H1 (cell line): ENCODE data around the gene IL2. TPM values are rescaled to one million over a fixed set of nuclear protein-coding genes. Genes with fewer than 3 reads are reported as not detected.

Source experiments
- CTCF ChIA-PET: fragments of 300-600 bp; sonication (Branson Sonifier 250); formaldehyde crosslinking; loops from one replicate; lab custom pipeline; 2021; ENCODE audit not compliant: partially characterized antibody; lab: Charles Lee
- POLR2A ChIA-PET: fragments of 300-600 bp; sonication (Branson Sonifier 250); formaldehyde crosslinking; loops from one replicate; lab custom pipeline; 2021; ENCODE audit warnings: inconsistent platforms; ENCODE audit not compliant: partially characterized antibody; lab: Charles Lee
- DNase-seq, 2 experiments: peaks; one replicate each; pipeline versions ENCODE4 v3.0.0 to v3.0.0-alpha.2; 2010 to 2022; ENCODE audit warnings: low spot score in 2 of 2, low read depth in 1 of 2, mixed read lengths in 1 of 2
- FAIRE-seq: peaks from 2 replicates; lab custom pipeline; 2011; peaks lifted over from hg19 to GRCh38; lab: Jason Lieb, UNC
- H2AFZ ChIP-seq: 2 replicates; pipeline ENCODE4 v1.8.1; 2012; ENCODE audit warnings: low read length, inconsistent platforms
- H2AK5ac ChIP-seq: 2 replicates; pipeline ENCODE4 v1.6.1; 2013; ENCODE audit warnings: low read depth, low read length
- H2BK120ac ChIP-seq: replicated peaks from 2 replicates; pipeline ENCODE3; 2013; ENCODE audit warnings: low read depth, low read length, inconsistent platforms
- H2BK12ac ChIP-seq: 2 replicates; pipeline ENCODE4 v1.6.1; 2013; ENCODE audit warnings: low read depth, low read length
- H2BK15ac ChIP-seq: 2 replicates; pipeline ENCODE4 v1.6.1; 2013; ENCODE audit warnings: low read length
- H2BK20ac ChIP-seq: 2 replicates; pipeline ENCODE4 v1.6.1; 2013; ENCODE audit warnings: low read length
- H2BK5ac ChIP-seq: 2 replicates; pipeline ENCODE4 v1.6.1; 2013; ENCODE audit warnings: low read depth, low read length
- H3K14ac ChIP-seq: 2 replicates; pipeline ENCODE4 v1.6.1; 2013; ENCODE audit warnings: inconsistent platforms; ENCODE audit not compliant: insufficient read length
- H3K18ac ChIP-seq: 2 replicates; pipeline ENCODE4 v1.6.1; 2013; ENCODE audit warnings: low read length; ENCODE audit errors: extremely low read depth
- H3K23ac ChIP-seq: 2 replicates; pipeline ENCODE4 v1.6.1; 2013; ENCODE audit warnings: inconsistent platforms; ENCODE audit not compliant: insufficient read length
- H3K23me2 ChIP-seq: 2 replicates; pipeline ENCODE4 v1.6.1; 2013; ENCODE audit warnings: low read depth, low read length
- H3K27ac ChIP-seq: 2 replicates; pipeline ENCODE4 v1.6.1; 2011; ENCODE audit warnings: low read depth, low read length, inconsistent platforms
- H3K27me3 ChIP-seq, 4 experiments: replicated peaks in 1 of 4; 1 replicate in 1 of 4; 2 replicates in 3 of 4; pipeline versions ENCODE4 v1.6.1 to v1.8.1; 2011 to 2013; ENCODE audit warnings: low read length in 3 of 4, mild to moderate bottlenecking in 3 of 4, inconsistent platforms in 2 of 4, mixed read lengths in 2 of 4, moderate library complexity in 1 of 4; ENCODE audit not compliant: control insufficient read depth in 3 of 4, insufficient read depth in 3 of 4; ENCODE audit errors: extremely low read depth in 1 of 4
- H3K36me3 ChIP-seq, 4 experiments: 2 replicates each; pipeline versions ENCODE4 v1.6.1 to v1.8.1; 2011 to 2013; ENCODE audit warnings: mild to moderate bottlenecking in 4 of 4, low read length in 3 of 4, moderate library complexity in 2 of 4, control low read depth in 1 of 4, inconsistent platforms in 1 of 4; ENCODE audit not compliant: insufficient read depth in 4 of 4, control insufficient read depth in 2 of 4
- H3K4ac ChIP-seq: replicated peaks from 2 replicates; pipeline ENCODE3; 2013; ENCODE audit warnings: low read length, low read depth, mixed read lengths, inconsistent platforms; ENCODE audit not compliant: insufficient read length
- H3K4me1 ChIP-seq, 4 experiments: replicated peaks in 1 of 4; 1 replicate in 1 of 4; 2 replicates in 3 of 4; pipeline versions ENCODE4 v1.6.1 to v1.8.1; 2011 to 2013; ENCODE audit warnings: low read length in 3 of 4, inconsistent platforms in 2 of 4, mixed read lengths in 1 of 4; ENCODE audit not compliant: insufficient read depth in 4 of 4, control insufficient read depth in 3 of 4
- H3K4me2 ChIP-seq, 2 experiments: 2 replicates each; pipeline versions ENCODE4 v1.6.1 to v1.8.1; 2011 to 2013; ENCODE audit warnings: low read depth in 2 of 2, low read length in 2 of 2, control low read depth in 1 of 2, inconsistent platforms in 1 of 2, mild to moderate bottlenecking in 1 of 2; ENCODE audit not compliant: insufficient read depth in 1 of 2
- H3K4me3 ChIP-seq, 4 experiments: fragments of 200-600, 300-600 bp in 1 of 4; sonication (generic), shearing (Covaris generic), sonication (Bioruptor Twin) in 1 of 4; 2 replicates each; pipeline versions ENCODE4 v1.5.1 to v1.8.1; 2011 to 2016; ENCODE audit warnings: low read length in 4 of 4, low read depth in 3 of 4, control low read depth in 2 of 4, inconsistent platforms in 2 of 4, mild to moderate bottlenecking in 2 of 4, mixed read lengths in 1 of 4, moderate library complexity in 1 of 4; ENCODE audit not compliant: insufficient read depth in 2 of 4; ENCODE audit errors: extremely low read depth in 1 of 4
- H3K56ac ChIP-seq: replicated peaks from 2 replicates; pipeline ENCODE3; 2013; ENCODE audit warnings: low read depth, mild to moderate bottlenecking, mixed read lengths, low read length, inconsistent platforms; ENCODE audit not compliant: insufficient read length
- H3K79me1 ChIP-seq: 2 replicates; pipeline ENCODE4 v1.6.1; 2013; ENCODE audit warnings: low read depth, low read length, control low read depth
- H3K79me2 ChIP-seq, 2 experiments: 2 replicates each; pipeline versions ENCODE4 v1.6.1 to v1.8.1; 2012 to 2013; ENCODE audit warnings: low read length in 2 of 2, mild to moderate bottlenecking in 2 of 2, inconsistent platforms in 1 of 2; ENCODE audit not compliant: insufficient read depth in 2 of 2, control insufficient read depth in 1 of 2
- H3K9ac ChIP-seq, 4 experiments: replicated peaks in 1 of 4; 1 replicate in 1 of 4; 2 replicates in 3 of 4; pipeline versions ENCODE4 v1.6.1 to v1.8.1; 2011 to 2013; ENCODE audit warnings: low read depth in 3 of 4, low read length in 3 of 4, control low read depth in 2 of 4, mild to moderate bottlenecking in 2 of 4, moderate library complexity in 2 of 4, inconsistent platforms in 1 of 4; ENCODE audit errors: extremely low read depth in 1 of 4
- H3K9me3 ChIP-seq, 2 experiments: 2 replicates each; pipeline versions ENCODE4 v1.6.1 to v1.8.1; 2012 to 2013; ENCODE audit warnings: mild to moderate bottlenecking in 2 of 2, moderate library complexity in 2 of 2, control low read depth in 1 of 2, inconsistent platforms in 1 of 2, low read depth in 1 of 2, low read length in 1 of 2, mixed read lengths in 1 of 2; ENCODE audit not compliant: insufficient read depth in 2 of 2
- H4K20me1 ChIP-seq, 2 experiments: replicated peaks in 1 of 2; 2 replicates each; pipeline versions ENCODE3 to v1.8.1; 2011 to 2013; ENCODE audit warnings: inconsistent platforms in 2 of 2, low read length in 2 of 2, mild to moderate bottlenecking in 1 of 2; ENCODE audit not compliant: insufficient read depth in 2 of 2, control insufficient read depth in 1 of 2
- H4K5ac ChIP-seq: 2 replicates; pipeline ENCODE4 v1.6.1; 2013; ENCODE audit warnings: low read length, low read depth, mixed read lengths, inconsistent platforms; ENCODE audit not compliant: insufficient read length
- H4K8ac ChIP-seq: 2 replicates; pipeline ENCODE4 v1.8.0; 2013; ENCODE audit warnings: mild to moderate bottlenecking, moderate library complexity, low read length, inconsistent platforms; ENCODE audit not compliant: insufficient read depth; ENCODE audit errors: extremely low read depth
- H4K91ac ChIP-seq: replicated peaks from 2 replicates; pipeline ENCODE3; 2013; ENCODE audit warnings: low read length, mixed read lengths, inconsistent platforms; ENCODE audit not compliant: insufficient read length
- ATF2 ChIP-seq: IDR thresholded peaks from 2 replicates; pipeline ENCODE4 v1.6.1; 2012; ENCODE audit warnings: low read length, inconsistent platforms
- CBX8 ChIP-seq: fragments of 300-800, 300-1000 bp; sonication (generic); IDR thresholded peaks from 2 replicates; pipeline ENCODE4 v1.7.1; 2016; ENCODE audit warnings: low read depth, low read length, borderline replicate concordance
- HDAC2 ChIP-seq, 2 experiments: fragments of 300-600 bp in 1 of 2; sonication (generic) in 1 of 2; IDR thresholded peaks; 2 replicates each; pipeline ENCODE4 v1.6.1; 2011 to 2012; ENCODE audit warnings: low read depth in 2 of 2, low read length in 2 of 2, mild to moderate bottlenecking in 2 of 2, moderate library complexity in 2 of 2, borderline replicate concordance in 1 of 2, inconsistent platforms in 1 of 2
- PHF8 ChIP-seq: fragments of 200-600 bp; sonication (generic); conservative IDR thresholded peaks from 2 replicates; pipeline ENCODE4 v1.7.1; 2012; ENCODE audit warnings: low read depth, mild to moderate bottlenecking, inconsistent platforms, low read length, moderate library complexity
- POLR2AphosphoS5 ChIP-seq: IDR thresholded peaks from 2 replicates; pipeline ENCODE4 v1.6.1; 2011; ENCODE audit warnings: low read depth, low read length
- RFX5 ChIP-seq: IDR thresholded peaks from 2 replicates; pipeline ENCODE4 v1.6.1; 2011; ENCODE audit warnings: low read depth, low read length, improper control_type of control experiment, borderline replicate concordance
- RNF2 ChIP-seq: fragments of 200-900, 300-1000 bp; sonication (generic); IDR thresholded peaks from 2 replicates; pipeline ENCODE4 v1.7.1; 2016; ENCODE audit warnings: borderline replicate concordance, low read depth, mild to moderate bottlenecking, antibody characterized with exemption, low read length; ENCODE audit not compliant: poor library complexity, severe bottlenecking; ENCODE audit errors: missing control alignments
- SIRT6 ChIP-seq: IDR thresholded peaks from one replicate; pipeline ENCODE4 v1.7.1; 2012; ENCODE audit warnings: low read length, inconsistent platforms
- SP1 ChIP-seq: IDR thresholded peaks from 2 replicates; pipeline ENCODE4 v1.6.1; 2011; ENCODE audit warnings: low read depth, low read length
- TAF1 ChIP-seq: IDR thresholded peaks from 2 replicates; pipeline ENCODE4 v1.6.1; 2011; ENCODE audit warnings: mild to moderate bottlenecking, low read depth, low read length
- YY1 ChIP-seq: IDR thresholded peaks from 2 replicates; pipeline ENCODE4 v1.6.1; 2011; ENCODE audit warnings: low read depth, mild to moderate bottlenecking, low read length
- WGBS, 2 experiments: shearing (Covaris generic) in 1 of 2; methylation state at CpG; one replicate each; pipeline versions ENCODE4 v1.1.6 to v1.1.7; 2013 to 2015; ENCODE audit warnings: low lambda C conversion rate in 2 of 2, mixed read lengths in 2 of 2, inconsistent platforms in 1 of 2, low coverage in 1 of 2, missing lambda C conversion rate in 1 of 2; ENCODE audit not compliant: insufficient replicate concordance in 2 of 2, insufficient coverage in 1 of 2, insufficient read length in 1 of 2; ENCODE audit errors: extremely low coverage in 1 of 2, missing lambda C conversion rate in 1 of 2; 5-methylcytosine and 5-hydroxymethylcytosine counted together
- polyA plus RNA-seq, 7 experiments: library from polyadenylated mRNA; depleted of rRNA in 3 of 7; stranded (reverse) in 5 of 7; unstranded in 2 of 7; fragments of >200 nt in 5 of 7; fragments of 200-250 nt in 2 of 7; gene quantifications; 1 replicate in 5 of 7; 2 replicates in 1 of 7; 4 replicates in 1 of 7; pipeline versions ENCODE4 v1.2.1 to v1.2.3, GENCODE V29; 2011 to 2013; ENCODE audit warnings: missing spikeins in 2 of 7, mixed read lengths in 2 of 7
- total RNA-seq: library from RNA; stranded (reverse); fragmentation: NEBNext Ultra II Directional; extraction: Animal tissue kit (Norgen Biotek cat#: 25700); gene quantifications from 2 replicates; pipeline ENCODE4 v1.2.1, GENCODE V29; 2021

IL2 gene
- total and polyA plus RNA-seq, 2 of the 8 experiments (the other 6 are each of a cell fraction or from before 2014, with no cell fraction given) = not detected

GRCh38 chr4:122480655-122481487, 24.3 kb upstream of the IL2 start:
- Histone ChIP-seq H4K8ac (no peak overlapping the region), H3K56ac (no peak overlapping the region), H3K23me2 (no peaks in the 10 kb centered on the region), H3K9ac (no peak overlapping the region), H4K91ac (no peak overlapping the region), H3K23ac (no peak overlapping the region), H3K4ac (no peak overlapping the region), H3K4me3 (no peak overlapping the region), H3K36me3 (no peaks in the 10 kb centered on the region), H3K14ac (no peak overlapping the region), H3K79me2 (no peaks in the 10 kb centered on the region), H2BK12ac (no peak overlapping the region), H3K79me1 (no peaks in the 10 kb centered on the region), H3K9me3 (no peaks in the 10 kb centered on the region), H3K4me1 (no peaks in the 10 kb centered on the region), H4K20me1 (no peaks in the 10 kb centered on the region), H3K18ac (no peak overlapping the region), H2BK20ac (no peak overlapping the region), H2AK5ac (no peak overlapping the region), H4K5ac (no peak overlapping the region), H2AFZ (no peak overlapping the region), H2BK5ac (no peak overlapping the region), H3K4me2 (no peak overlapping the region), H2BK15ac (no peak overlapping the region), H3K27me3 (no peaks in the 10 kb centered on the region), H2BK120ac (no peak overlapping the region), H3K27ac (no peak overlapping the region)
- ChIA-PET CTCF (no interaction called here), POLR2A (no interaction called here)
- 96% methylated on average over 1 of the region's 1 CpG; no CpG with 5 or more reads in 1 of the 2 experiments for WGBS, 2 experiments
- FAIRE-seq = no peak
- DNase-seq = no peak
- TF ChIP-seq HDAC2 (IDR thresholded peaks at IDR 0.05; ENCODE audit: borderline replicate concordance in 1 of 2, low read depth in 2 of 2, low read length in 2 of 2) (no peak), YY1 (no peak), PHF8 (no peak), POLR2AphosphoS5 (no peak), TAF1 (no peak), CBX8 (no peak), RFX5 (no peak), SIRT6 (no peak), RNF2 (no peak), ATF2 (no peak), SP1 (no peak)
